ENCODE data around the gene HNRNPD.

GRCh38 chr4:82373486-82373815 lies 340 bp downstream of the HNRNPD start:
- TF ChIP-seq, protein P1, sequence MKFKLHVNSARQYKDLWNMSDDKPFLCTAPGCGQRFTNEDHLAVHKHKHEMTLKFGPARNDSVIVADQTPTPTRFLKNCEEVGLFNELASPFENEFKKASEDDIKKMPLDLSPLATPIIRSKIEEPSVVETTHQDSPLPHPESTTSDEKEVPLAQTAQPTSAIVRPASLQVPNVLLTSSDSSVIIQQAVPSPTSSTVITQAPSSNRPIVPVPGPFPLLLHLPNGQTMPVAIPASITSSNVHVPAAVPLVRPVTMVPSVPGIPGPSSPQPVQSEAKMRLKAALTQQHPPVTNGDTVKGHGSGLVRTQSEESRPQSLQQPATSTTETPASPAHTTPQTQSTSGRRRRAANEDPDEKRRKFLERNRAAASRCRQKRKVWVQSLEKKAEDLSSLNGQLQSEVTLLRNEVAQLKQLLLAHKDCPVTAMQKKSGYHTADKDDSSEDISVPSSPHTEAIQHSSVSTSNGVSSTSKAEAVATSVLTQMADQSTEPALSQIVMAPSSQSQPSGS (IDR thresholded peaks at IDR 0.05; ENCODE audit: low read length), result no peak
- TF ChIP-seq TAF1 (IDR thresholded peaks at IDR 0.05; ENCODE audit: borderline replicate concordance, low read depth, low read length), result no peak
- TF ChIP-seq, protein P2, sequence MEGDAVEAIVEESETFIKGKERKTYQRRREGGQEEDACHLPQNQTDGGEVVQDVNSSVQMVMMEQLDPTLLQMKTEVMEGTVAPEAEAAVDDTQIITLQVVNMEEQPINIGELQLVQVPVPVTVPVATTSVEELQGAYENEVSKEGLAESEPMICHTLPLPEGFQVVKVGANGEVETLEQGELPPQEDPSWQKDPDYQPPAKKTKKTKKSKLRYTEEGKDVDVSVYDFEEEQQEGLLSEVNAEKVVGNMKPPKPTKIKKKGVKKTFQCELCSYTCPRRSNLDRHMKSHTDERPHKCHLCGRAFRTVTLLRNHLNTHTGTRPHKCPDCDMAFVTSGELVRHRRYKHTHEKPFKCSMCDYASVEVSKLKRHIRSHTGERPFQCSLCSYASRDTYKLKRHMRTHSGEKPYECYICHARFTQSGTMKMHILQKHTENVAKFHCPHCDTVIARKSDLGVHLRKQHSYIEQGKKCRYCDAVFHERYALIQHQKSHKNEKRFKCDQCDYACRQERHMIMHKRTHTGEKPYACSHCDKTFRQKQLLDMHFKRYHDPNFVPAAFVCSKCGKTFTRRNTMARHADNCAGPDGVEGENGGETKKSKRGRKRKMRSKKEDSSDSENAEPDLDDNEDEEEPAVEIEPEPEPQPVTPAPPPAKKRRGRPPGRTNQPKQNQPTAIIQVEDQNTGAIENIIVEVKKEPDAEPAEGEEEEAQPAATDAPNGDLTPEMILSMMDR (IDR thresholded peaks at IDR 0.05 in 2 of 3, conservative IDR thresholded peaks at IDR 0.05 in 1 of 3; ENCODE audit: control insufficient read depth in 2 of 3, extremely low read depth in 1 of 3, insufficient read depth in 1 of 3, low read depth in 3 of 3, low read length in 3 of 3), result no peak
- no peak for TF ChIP-seq NFYB (IDR thresholded peaks at IDR 0.05; ENCODE audit: insufficient read depth, low read depth, low read length)
- TF ChIP-seq EGR1 (IDR thresholded peaks at IDR 0.05; ENCODE audit: borderline replicate concordance in 1 of 2, low read depth in 2 of 2, low read length in 2 of 2), result no peak
- TF ChIP-seq CUX1 (IDR thresholded peaks at IDR 0.05; ENCODE audit: insufficient replicate concordance, low read depth, low read length), result no peak
- TF ChIP-seq CEBPB (IDR thresholded peaks at IDR 0.05; ENCODE audit: borderline replicate concordance in 1 of 2, low read depth in 2 of 2, low read length in 2 of 2), result no peak
- TF ChIP-seq, protein P3, sequence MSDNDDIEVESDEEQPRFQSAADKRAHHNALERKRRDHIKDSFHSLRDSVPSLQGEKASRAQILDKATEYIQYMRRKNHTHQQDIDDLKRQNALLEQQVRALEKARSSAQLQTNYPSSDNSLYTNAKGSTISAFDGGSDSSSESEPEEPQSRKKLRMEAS (IDR thresholded peaks at IDR 0.05; ENCODE audit: low read depth, low read length), result no peak
- TF ChIP-seq ELK1 (IDR thresholded peaks at IDR 0.05; ENCODE audit: low read depth, low read length), result no peak
- TF ChIP-seq MTA3 (IDR thresholded peaks at IDR 0.05; ENCODE audit: borderline replicate concordance, low read length), result no peak
